Gastroesophageal sphincter (tissue), 3 donors: ENCODE data around the gene PIP5K1C.

ENCODE experiments used
- POLR2A ChIP-seq, 2 donors: fragments of 450-650 bp; IDR thresholded peaks; one replicate each; pipeline ENCODE4 v1.6.1; 2017; ENCODE audit warnings: antibody characterized with exemption in 2 of 2, mild to moderate bottlenecking in 2 of 2, moderate library complexity in 1 of 2
- TF ChIP-seq, protein P1 (sequence below), 4 experiments: fragments of 200-600 bp in 2 of 4; fragments of 450-650 bp in 2 of 4; sonication (generic) in 1 of 4; IDR thresholded peaks; one replicate each; pipeline ENCODE4 v1.5.1; 2017 to 2019; ENCODE audit warnings: antibody characterized with exemption in 4 of 4, mild to moderate bottlenecking in 2 of 4, moderate library complexity in 2 of 4

GRCh38 chr19:3696660-3696995 is 3.6 kb downstream of the PIP5K1C start:
- TF ChIP-seq, protein P1, sequence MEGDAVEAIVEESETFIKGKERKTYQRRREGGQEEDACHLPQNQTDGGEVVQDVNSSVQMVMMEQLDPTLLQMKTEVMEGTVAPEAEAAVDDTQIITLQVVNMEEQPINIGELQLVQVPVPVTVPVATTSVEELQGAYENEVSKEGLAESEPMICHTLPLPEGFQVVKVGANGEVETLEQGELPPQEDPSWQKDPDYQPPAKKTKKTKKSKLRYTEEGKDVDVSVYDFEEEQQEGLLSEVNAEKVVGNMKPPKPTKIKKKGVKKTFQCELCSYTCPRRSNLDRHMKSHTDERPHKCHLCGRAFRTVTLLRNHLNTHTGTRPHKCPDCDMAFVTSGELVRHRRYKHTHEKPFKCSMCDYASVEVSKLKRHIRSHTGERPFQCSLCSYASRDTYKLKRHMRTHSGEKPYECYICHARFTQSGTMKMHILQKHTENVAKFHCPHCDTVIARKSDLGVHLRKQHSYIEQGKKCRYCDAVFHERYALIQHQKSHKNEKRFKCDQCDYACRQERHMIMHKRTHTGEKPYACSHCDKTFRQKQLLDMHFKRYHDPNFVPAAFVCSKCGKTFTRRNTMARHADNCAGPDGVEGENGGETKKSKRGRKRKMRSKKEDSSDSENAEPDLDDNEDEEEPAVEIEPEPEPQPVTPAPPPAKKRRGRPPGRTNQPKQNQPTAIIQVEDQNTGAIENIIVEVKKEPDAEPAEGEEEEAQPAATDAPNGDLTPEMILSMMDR (IDR thresholded peaks at IDR 0.05): no peak
- no peak for TF ChIP-seq POLR2A (IDR thresholded peaks at IDR 0.05)
